ENCODE data around the gene CARMIL1.

Gene CARMIL1

DNA sequence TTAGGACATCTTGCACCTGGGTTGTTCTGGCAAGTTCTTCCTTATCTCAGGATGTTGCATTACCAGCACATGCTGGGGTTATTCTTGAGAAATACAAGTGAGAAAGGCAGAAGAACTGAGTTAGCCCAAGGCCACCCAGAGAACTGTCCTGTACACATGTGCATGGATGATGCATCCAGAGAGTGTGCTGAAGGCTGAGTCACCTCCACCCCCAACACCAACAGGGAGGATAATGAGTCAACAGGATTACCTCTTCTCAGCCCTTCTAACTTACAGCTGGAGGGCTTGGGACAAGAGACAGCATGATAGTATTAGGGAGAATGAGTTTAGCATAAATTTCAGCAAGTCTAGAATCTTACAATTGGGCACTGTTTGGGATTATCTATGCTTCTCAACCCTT, 381.3 kb downstream of the CARMIL1 start:
- H2AFZ ChIP-seq (ENCODE audit: low read depth, low read length) = no peak overlapping the region
- no peak overlapping the region for H3K4me3 ChIP-seq (ENCODE audit: insufficient read depth in 1 of 2, low read depth in 1 of 2, low read length in 2 of 2)
- no peak overlapping the region for H3K27ac ChIP-seq (ENCODE audit: low read length, poor library complexity, severe bottlenecking)
- H3K9me3 ChIP-seq (ENCODE audit: control insufficient read depth, low read length) = no peaks in the 10 kb centered on the region
- no peak overlapping the region for H3K9ac ChIP-seq (ENCODE audit: low read length)
- no peak overlapping the region for H3K4me2 ChIP-seq (ENCODE audit: low read length, poor library complexity, severe bottlenecking)
- no peak overlapping the region for H2BK15ac ChIP-seq (ENCODE audit: low read depth, poor library complexity, severe bottlenecking)
- peaks cover 6% of the 10 kb centered on the region in 2 experiments for H3K27me3 ChIP-seq (ENCODE audit: control insufficient read depth in 1 of 2, insufficient read depth in 1 of 2, low read length in 2 of 2)
- H3K36me3 ChIP-seq (ENCODE audit: control insufficient read depth in 1 of 2, insufficient read depth in 2 of 2, low read depth in 1 of 2, low read length in 2 of 2) = no peaks in the 10 kb centered on the region
- H3K4me1 ChIP-seq (ENCODE audit: control insufficient read depth, insufficient read depth, low read depth, low read length) = no peaks in the 10 kb centered on the region
- H3K79me1 ChIP-seq (replicated peaks; ENCODE audit: low read length, poor library complexity, severe bottlenecking) = no peaks in the 10 kb centered on the region
- no peak overlapping the region for H3K18ac ChIP-seq (ENCODE audit: low read depth in 1 of 2, low read length in 2 of 2)
- H2AK5ac ChIP-seq (ENCODE audit: low read length, severe bottlenecking) = no peak overlapping the region
- no peak overlapping the region for H3K4ac ChIP-seq (ENCODE audit: low read depth in 1 of 2, low read length in 2 of 2)
- no peak overlapping the region for H2BK12ac ChIP-seq (ENCODE audit: low read length in 2 of 2)
- H3K14ac ChIP-seq (ENCODE audit: low read length in 2 of 2) = no peak overlapping the region
- no peak overlapping the region for H2BK5ac ChIP-seq (ENCODE audit: low read depth, low read length, poor library complexity, severe bottlenecking)
- no peak overlapping the region for H2BK120ac ChIP-seq (ENCODE audit: low read depth, low read length)
- H3K23ac ChIP-seq (ENCODE audit: low read length in 2 of 2) = no peak overlapping the region
- H4K8ac ChIP-seq (ENCODE audit: low read length) = no peak overlapping the region
- H4K91ac ChIP-seq (ENCODE audit: low read length) = no peak overlapping the region
- DNase-seq = peak; percentile 20

GRCh38 chr6:25661129-25661779, 382.1 kb downstream of the CARMIL1 start:
- no peaks in the 10 kb centered on the region for H3K36me3 ChIP-seq (ENCODE audit: control insufficient read depth in 1 of 2, insufficient read depth in 2 of 2, low read depth in 1 of 2, low read length in 2 of 2)
- no peak overlapping the region for H2BK15ac ChIP-seq (ENCODE audit: low read depth, poor library complexity, severe bottlenecking)
- no peaks in the 10 kb centered on the region for H3K79me1 ChIP-seq (replicated peaks; ENCODE audit: low read length, poor library complexity, severe bottlenecking)
- no peak overlapping the region for H2BK12ac ChIP-seq (ENCODE audit: low read length in 2 of 2)
- DNase-seq = no peak
- WGBS = 75% methylated on average over 1 of the region's 5 CpGs
- no peak overlapping the region for H2AK5ac ChIP-seq (ENCODE audit: low read length, severe bottlenecking)
- H2BK120ac ChIP-seq (ENCODE audit: low read depth, low read length) = no peak overlapping the region
- no peak overlapping the region for H3K27ac ChIP-seq (ENCODE audit: low read length, poor library complexity, severe bottlenecking)
- no peak overlapping the region for H3K4me3 ChIP-seq (ENCODE audit: insufficient read depth in 1 of 2, low read depth in 1 of 2, low read length in 2 of 2)
- H3K4me2 ChIP-seq (ENCODE audit: low read length, poor library complexity, severe bottlenecking) = no peak overlapping the region
- no peak overlapping the region for H4K91ac ChIP-seq (ENCODE audit: low read length)
- H4K8ac ChIP-seq (ENCODE audit: low read length) = no peak overlapping the region
- H3K18ac ChIP-seq (ENCODE audit: low read depth in 1 of 2, low read length in 2 of 2) = no peak overlapping the region
- no peak overlapping the region for H3K4ac ChIP-seq (ENCODE audit: low read depth in 1 of 2, low read length in 2 of 2)
- no peak overlapping the region for H2AFZ ChIP-seq (ENCODE audit: low read depth, low read length)
- no peaks in the 10 kb centered on the region for H3K4me1 ChIP-seq (ENCODE audit: control insufficient read depth, insufficient read depth, low read depth, low read length)
- peaks cover 4 to 6% of the 10 kb centered on the region in 2 experiments for H3K27me3 ChIP-seq (ENCODE audit: control insufficient read depth in 1 of 2, insufficient read depth in 1 of 2, low read length in 2 of 2)
- H3K14ac ChIP-seq (ENCODE audit: low read length in 2 of 2) = no peak overlapping the region
- H2BK5ac ChIP-seq (ENCODE audit: low read depth, low read length, poor library complexity, severe bottlenecking) = no peak overlapping the region
- no peak overlapping the region for H3K23ac ChIP-seq (ENCODE audit: low read length in 2 of 2)
- no peaks in the 10 kb centered on the region for H3K9me3 ChIP-seq (ENCODE audit: control insufficient read depth, low read length)
- no peak overlapping the region for H3K9ac ChIP-seq (ENCODE audit: low read length)

DNA sequence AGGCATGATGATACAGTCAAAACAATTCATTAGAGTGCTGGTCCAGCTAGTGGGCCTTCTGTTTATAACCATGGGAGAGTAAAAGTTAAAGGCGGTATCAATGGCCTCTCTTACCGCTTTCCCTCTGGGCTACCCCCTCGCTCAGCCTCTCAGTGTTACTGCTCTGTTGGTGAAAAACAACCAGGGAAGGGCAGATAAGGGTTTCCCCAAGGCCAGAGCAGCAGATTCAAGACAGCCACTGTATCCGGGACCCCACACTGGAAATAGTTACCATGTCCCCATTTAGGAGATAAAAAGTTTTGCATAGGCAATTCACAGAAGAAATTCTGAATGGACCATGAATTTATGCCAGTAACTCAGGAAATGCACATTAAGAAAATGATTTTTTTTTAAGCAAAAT, 386.3 kb downstream of the CARMIL1 start:
- no peak overlapping the region for H3K14ac ChIP-seq (ENCODE audit: low read length in 2 of 2)
- H4K91ac ChIP-seq (ENCODE audit: low read length) = no peak overlapping the region
- 92% methylated on average over 4 of the region's 4 CpGs for WGBS
- H2AFZ ChIP-seq (ENCODE audit: low read depth, low read length) = no peak overlapping the region
- no peak overlapping the region for H2BK15ac ChIP-seq (ENCODE audit: low read depth, poor library complexity, severe bottlenecking)
- no peak overlapping the region for H2BK12ac ChIP-seq (ENCODE audit: low read length in 2 of 2)
- no peak overlapping the region for H3K18ac ChIP-seq (ENCODE audit: low read depth in 1 of 2, low read length in 2 of 2)
- H4K8ac ChIP-seq (ENCODE audit: low read length) = no peak overlapping the region
- no peaks in the 10 kb centered on the region for H3K36me3 ChIP-seq (ENCODE audit: control insufficient read depth in 1 of 2, insufficient read depth in 2 of 2, low read depth in 1 of 2, low read length in 2 of 2)
- H3K27me3 ChIP-seq (ENCODE audit: control insufficient read depth in 1 of 2, insufficient read depth in 1 of 2, low read length in 2 of 2) = peaks cover 0 to 6% of the 10 kb centered on the region in 2 experiments
- H3K9ac ChIP-seq (ENCODE audit: low read length) = no peak overlapping the region
- no peak overlapping the region for H3K4me3 ChIP-seq (ENCODE audit: insufficient read depth in 1 of 2, low read depth in 1 of 2, low read length in 2 of 2)
- H3K23ac ChIP-seq (ENCODE audit: low read length in 2 of 2) = no peak overlapping the region
- H2BK5ac ChIP-seq (ENCODE audit: low read depth, low read length, poor library complexity, severe bottlenecking) = no peak overlapping the region
- no peak overlapping the region for H3K4ac ChIP-seq (ENCODE audit: low read depth in 1 of 2, low read length in 2 of 2)
- H3K4me1 ChIP-seq (ENCODE audit: control insufficient read depth, insufficient read depth, low read depth, low read length) = no peaks in the 10 kb centered on the region
- H2BK120ac ChIP-seq (ENCODE audit: low read depth, low read length) = no peak overlapping the region
- DNase-seq = no peak
- H3K9me3 ChIP-seq (ENCODE audit: control insufficient read depth, low read length) = no peaks in the 10 kb centered on the region
- H3K27ac ChIP-seq (ENCODE audit: low read length, poor library complexity, severe bottlenecking) = no peak overlapping the region
- H3K4me2 ChIP-seq (ENCODE audit: low read length, poor library complexity, severe bottlenecking) = no peak overlapping the region
- no peaks in the 10 kb centered on the region for H3K79me1 ChIP-seq (replicated peaks; ENCODE audit: low read length, poor library complexity, severe bottlenecking)
- H2AK5ac ChIP-seq (ENCODE audit: low read length, severe bottlenecking) = no peak overlapping the region

DNA sequence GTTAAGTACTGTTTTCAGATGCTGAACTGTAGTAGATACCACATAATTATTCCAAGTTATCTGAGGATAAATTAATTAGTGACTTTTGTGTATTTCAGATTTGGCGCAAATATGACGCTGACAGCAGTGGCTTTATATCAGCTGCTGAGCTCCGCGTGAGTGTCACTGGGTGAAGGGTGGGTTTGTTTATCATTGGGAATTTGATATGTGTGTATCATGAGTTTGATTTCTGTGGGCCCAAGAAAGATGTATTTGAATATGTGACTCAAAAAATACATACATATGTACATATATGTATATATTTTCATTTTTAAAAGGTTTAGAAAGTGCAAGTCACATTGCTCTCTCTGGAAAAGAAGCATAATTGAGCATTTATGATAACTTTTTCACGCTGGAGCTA, 390.2 kb downstream of the CARMIL1 start:
- no peak overlapping the region for H2BK15ac ChIP-seq (ENCODE audit: low read depth, poor library complexity, severe bottlenecking)
- no peak overlapping the region for H2BK5ac ChIP-seq (ENCODE audit: low read depth, low read length, poor library complexity, severe bottlenecking)
- WGBS = 90% methylated on average over 5 of the region's 5 CpGs
- no peak overlapping the region for H3K27ac ChIP-seq (ENCODE audit: low read length, poor library complexity, severe bottlenecking)
- no peaks in the 10 kb centered on the region for H3K36me3 ChIP-seq (ENCODE audit: control insufficient read depth in 1 of 2, insufficient read depth in 2 of 2, low read depth in 1 of 2, low read length in 2 of 2)
- H3K18ac ChIP-seq (ENCODE audit: low read depth in 1 of 2, low read length in 2 of 2) = no peak overlapping the region
- no peak overlapping the region for H3K4me3 ChIP-seq (ENCODE audit: insufficient read depth in 1 of 2, low read depth in 1 of 2, low read length in 2 of 2)
- H3K4me1 ChIP-seq (ENCODE audit: control insufficient read depth, insufficient read depth, low read depth, low read length) = no peaks in the 10 kb centered on the region
- H3K4me2 ChIP-seq (ENCODE audit: low read length, poor library complexity, severe bottlenecking) = no peak overlapping the region
- no peak overlapping the region for H3K4ac ChIP-seq (ENCODE audit: low read depth in 1 of 2, low read length in 2 of 2)
- no peak overlapping the region for H2AFZ ChIP-seq (ENCODE audit: low read depth, low read length)
- H4K91ac ChIP-seq (ENCODE audit: low read length) = no peak overlapping the region
- no peak overlapping the region for H4K8ac ChIP-seq (ENCODE audit: low read length)
- no peak overlapping the region for H3K23ac ChIP-seq (ENCODE audit: low read length in 2 of 2)
- no peak overlapping the region for H3K9ac ChIP-seq (ENCODE audit: low read length)
- H2BK12ac ChIP-seq (ENCODE audit: low read length in 2 of 2) = no peak overlapping the region
- DNase-seq = no peak
- peaks cover 16 to 20% of the 10 kb centered on the region in 2 experiments for H3K27me3 ChIP-seq (ENCODE audit: control insufficient read depth in 1 of 2, insufficient read depth in 1 of 2, low read length in 2 of 2)
- no peak overlapping the region for H2AK5ac ChIP-seq (ENCODE audit: low read length, severe bottlenecking)
- no peaks in the 10 kb centered on the region for H3K9me3 ChIP-seq (ENCODE audit: control insufficient read depth, low read length)
- H3K14ac ChIP-seq (ENCODE audit: low read length in 2 of 2) = no peak overlapping the region
- no peaks in the 10 kb centered on the region for H3K79me1 ChIP-seq (replicated peaks; ENCODE audit: low read length, poor library complexity, severe bottlenecking)
- no peak overlapping the region for H2BK120ac ChIP-seq (ENCODE audit: low read depth, low read length)
